Loucy (cell line): Measurements from ENCODE around the gene MS4A8.

Experiments used
- EZH2phosphoT487 ChIP-seq: fragments of 200-600 bp; IDR thresholded peaks from 2 replicates; pipeline ENCODE4 v1.6.1; 2018; ENCODE audit warnings: antibody characterized with exemption, mild to moderate bottlenecking, moderate library complexity, borderline replicate concordance
- TF ChIP-seq, protein P1 (sequence below): fragments of 200-600 bp; sonication (generic); conservative IDR thresholded peaks from 2 replicates; pipeline ENCODE4 v1.5.1; 2014; ENCODE audit warnings: mild to moderate bottlenecking, antibody characterized with exemption, low read length

DNA sequence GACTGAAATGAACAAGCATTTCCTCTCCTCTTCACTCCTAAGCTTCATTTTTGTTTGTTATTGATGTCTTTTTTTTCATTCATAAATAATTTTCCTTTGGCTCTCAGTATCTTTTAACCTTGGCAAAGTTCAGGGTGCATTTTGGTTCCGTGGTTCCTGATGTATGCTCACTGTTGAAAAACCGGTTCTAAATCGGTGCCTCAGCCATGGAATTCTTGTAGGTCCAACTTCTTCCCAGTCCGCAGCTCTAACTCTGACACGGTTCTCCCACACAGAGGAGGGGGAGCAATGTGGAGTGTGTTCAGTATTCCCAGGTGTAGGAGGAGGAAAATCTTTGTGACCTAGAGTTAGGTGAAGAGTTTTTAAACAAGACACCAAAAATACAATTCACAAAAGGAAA, 44.7 kb downstream of the MS4A8 start:
- TF ChIP-seq, protein P1, sequence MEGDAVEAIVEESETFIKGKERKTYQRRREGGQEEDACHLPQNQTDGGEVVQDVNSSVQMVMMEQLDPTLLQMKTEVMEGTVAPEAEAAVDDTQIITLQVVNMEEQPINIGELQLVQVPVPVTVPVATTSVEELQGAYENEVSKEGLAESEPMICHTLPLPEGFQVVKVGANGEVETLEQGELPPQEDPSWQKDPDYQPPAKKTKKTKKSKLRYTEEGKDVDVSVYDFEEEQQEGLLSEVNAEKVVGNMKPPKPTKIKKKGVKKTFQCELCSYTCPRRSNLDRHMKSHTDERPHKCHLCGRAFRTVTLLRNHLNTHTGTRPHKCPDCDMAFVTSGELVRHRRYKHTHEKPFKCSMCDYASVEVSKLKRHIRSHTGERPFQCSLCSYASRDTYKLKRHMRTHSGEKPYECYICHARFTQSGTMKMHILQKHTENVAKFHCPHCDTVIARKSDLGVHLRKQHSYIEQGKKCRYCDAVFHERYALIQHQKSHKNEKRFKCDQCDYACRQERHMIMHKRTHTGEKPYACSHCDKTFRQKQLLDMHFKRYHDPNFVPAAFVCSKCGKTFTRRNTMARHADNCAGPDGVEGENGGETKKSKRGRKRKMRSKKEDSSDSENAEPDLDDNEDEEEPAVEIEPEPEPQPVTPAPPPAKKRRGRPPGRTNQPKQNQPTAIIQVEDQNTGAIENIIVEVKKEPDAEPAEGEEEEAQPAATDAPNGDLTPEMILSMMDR = no peak
- TF ChIP-seq EZH2phosphoT487 = no peak
